ENCODE results near the gene GSTCD.

- TF ChIP-seq CTCF (conservative IDR thresholded peaks at IDR 0.05), result no peak
- no peak for TF ChIP-seq ZFX (IDR thresholded peaks at IDR 0.05)
Observed at GRCh38 chr4:105661028-105661427, 47.6 kb upstream of the GSTCD start.

Data from C4-2B (cell line).